SK-N-SH (cell line): Measurements from ENCODE around the gene KRTAP10-7. TPM values are rescaled to one million over a fixed set of nuclear protein-coding genes. Genes with fewer than 3 reads are reported as not detected.

ENCODE experiments used
- CTCF ChIA-PET: fragments of 300-600, 350-600 bp; formaldehyde crosslinking; extraction: SDS; loops from one replicate; lab custom pipeline; 2021; lab: Yijun Ruan, JAX
- POLR2A ChIA-PET: fragments of 350-600 bp; sonication (Branson Sonifier 250); formaldehyde crosslinking; extraction: SDS; loops from one replicate; lab custom pipeline; 2020; ENCODE audit warnings: antibody characterized with exemption, inconsistent platforms; lab: Yijun Ruan, JAX
- DNase-seq: peaks from one replicate; pipeline ENCODE4 v3.0.0; 2012
- H2AFZ ChIP-seq: fragments of 200-600 bp; sonication (generic); 2 replicates; pipeline ENCODE4 v1.8.1; 2016; ENCODE audit warnings: antibody characterized with exemption, mild to moderate bottlenecking, low read depth
- H3F3A ChIP-seq: fragments of 200-600 bp; sonication (generic); replicated peaks from 2 replicates; pipeline ENCODE3; 2016; ENCODE audit warnings: antibody characterized with exemption, mild to moderate bottlenecking; ENCODE audit not compliant: insufficient read depth
- H3K27ac ChIP-seq, 2 experiments: fragments of 200-500 bp in 1 of 2; fragments of 200-600 bp in 1 of 2; sonication (Bioruptor generic) in 1 of 2; sonication (generic), shearing (Covaris generic) in 1 of 2; 2 replicates each; pipeline versions ENCODE4 v1.5.1 to v1.6.1; 2014 to 2016; ENCODE audit warnings: low read depth in 2 of 2, inconsistent platforms in 1 of 2, low read length in 1 of 2, mild to moderate bottlenecking in 1 of 2, mixed read lengths in 1 of 2
- H3K27me3 ChIP-seq: fragments of 200-600 bp; sonication (generic), shearing (Covaris generic); 2 replicates; pipeline ENCODE4 v1.6.1; 2016; ENCODE audit warnings: mixed run types; ENCODE audit not compliant: insufficient read depth
- H3K36me3 ChIP-seq, 2 experiments: fragments of 200-500 bp in 1 of 2; fragments of 200-600 bp in 1 of 2; sonication (Bioruptor generic) in 1 of 2; sonication (generic) in 1 of 2; replicated peaks in 1 of 2; 2 replicates each; pipeline versions ENCODE3 to v1.5.1; 2014 to 2016; ENCODE audit warnings: low read length in 1 of 2, mild to moderate bottlenecking in 1 of 2; ENCODE audit not compliant: insufficient read depth in 2 of 2, control insufficient read depth in 1 of 2
- H3K4me1 ChIP-seq, 2 experiments: fragments of 200-500 bp in 1 of 2; fragments of 200-600 bp in 1 of 2; sonication (Bioruptor generic) in 1 of 2; sonication (generic), shearing (Covaris generic) in 1 of 2; 2 replicates each; pipeline versions ENCODE4 v1.5.1 to v1.6.1; 2014 to 2016; ENCODE audit warnings: low read depth in 1 of 2, low read length in 1 of 2, mixed run types in 1 of 2; ENCODE audit not compliant: insufficient read depth in 2 of 2, control insufficient read depth in 1 of 2
- H3K4me2 ChIP-seq: fragments of 200-600 bp; sonication (generic), shearing (Covaris generic); 2 replicates; pipeline ENCODE4 v1.6.1; 2017; ENCODE audit warnings: mixed run types
- H3K4me3 ChIP-seq, 2 experiments: fragments of 200-500 bp in 1 of 2; fragments of 200-600 bp in 1 of 2; sonication (Bioruptor generic) in 1 of 2; sonication (generic), shearing (Covaris generic) in 1 of 2; 2 replicates each; pipeline versions ENCODE4 v1.5.1 to v1.8.1; 2014 to 2016; ENCODE audit warnings: low read depth in 2 of 2, inconsistent platforms in 1 of 2, low read length in 1 of 2, mild to moderate bottlenecking in 1 of 2, mixed read lengths in 1 of 2, moderate library complexity in 1 of 2
- H3K79me2 ChIP-seq: fragments of 200-600 bp; sonication (generic); 2 replicates; pipeline ENCODE4 v1.8.1; 2017; ENCODE audit warnings: mild to moderate bottlenecking; ENCODE audit not compliant: insufficient read depth
- H3K9ac ChIP-seq: fragments of 200-600 bp; sonication (generic); 2 replicates; pipeline ENCODE4 v1.6.1; 2017; ENCODE audit warnings: mixed run types
- H3K9me2 ChIP-seq: fragments of 200-600 bp; sonication (generic); 2 replicates; pipeline ENCODE4 v1.6.1; 2017; ENCODE audit warnings: mixed run types
- H3K9me3 ChIP-seq: fragments of 200-600 bp; sonication (generic); 2 replicates; pipeline ENCODE4 v1.6.1; 2017; ENCODE audit warnings: mixed run types, mild to moderate bottlenecking, moderate library complexity
- H4K20me1 ChIP-seq: fragments of 200-600 bp; sonication (generic); 2 replicates; pipeline ENCODE4 v1.6.1; 2017; ENCODE audit warnings: mild to moderate bottlenecking, mixed run types; ENCODE audit not compliant: insufficient read depth
- CTCF ChIP-seq: fragments of 200-600 bp; sonication (generic); IDR thresholded peaks from 2 replicates; pipeline ENCODE4 v1.6.1; 2017; ENCODE audit warnings: antibody characterized with exemption, mild to moderate bottlenecking, moderate library complexity
- EP300 ChIP-seq, 2 experiments: IDR thresholded peaks; 2 replicates each; pipeline versions ENCODE4 v1.4.0 to v1.6.1; 2012; ENCODE audit warnings: borderline replicate concordance in 1 of 2, low read depth in 1 of 2, low read length in 1 of 2
- EZH2phosphoT487 ChIP-seq: fragments of 200-600 bp; sonication (generic); IDR thresholded peaks from 2 replicates; pipeline ENCODE4 v1.6.1; 2017; ENCODE audit warnings: low read depth, mixed run types, mild to moderate bottlenecking, antibody characterized with exemption, moderate library complexity, borderline replicate concordance
- FOSL2 ChIP-seq: IDR thresholded peaks from 2 replicates; pipeline ENCODE4 v1.4.0; 2012; ENCODE audit warnings: low read depth, mild to moderate bottlenecking, moderate library complexity, borderline replicate concordance
- FOXJ3 ChIP-seq: sonication (generic); formaldehyde crosslinking; IDR thresholded peaks from 2 replicates; pipeline ENCODE4 v1.5.1; 2020; ENCODE audit warnings: mild to moderate bottlenecking, missing genetic modification reagents
- FOXM1 ChIP-seq: IDR thresholded peaks from 2 replicates; pipeline ENCODE4 v1.4.0; 2012; ENCODE audit warnings: low read depth, mild to moderate bottlenecking
- MEF2A ChIP-seq: IDR thresholded peaks from 2 replicates; pipeline ENCODE4 v1.4.0; 2012; ENCODE audit warnings: low read depth, borderline replicate concordance
- NRF1 ChIP-seq: IDR thresholded peaks from 2 replicates; pipeline ENCODE4 v1.6.1; 2012; ENCODE audit warnings: low read depth, mild to moderate bottlenecking, low read length
- PBX3 ChIP-seq: IDR thresholded peaks from 2 replicates; pipeline ENCODE4; 2012
- RXRA ChIP-seq: IDR thresholded peaks from 2 replicates; pipeline ENCODE4 v1.4.0; 2012; ENCODE audit warnings: low read depth, mild to moderate bottlenecking, borderline replicate concordance
- SIN3A ChIP-seq: IDR thresholded peaks from 2 replicates; pipeline ENCODE4 v1.6.1; 2012; ENCODE audit warnings: low read depth, mild to moderate bottlenecking, low read length, moderate library complexity, borderline replicate concordance
- SMC3 ChIP-seq: IDR thresholded peaks from 2 replicates; pipeline ENCODE4 v1.6.1; 2012; ENCODE audit warnings: low read depth, low read length, improper control_type of control experiment
- TCF12 ChIP-seq: IDR thresholded peaks from 2 replicates; pipeline ENCODE4 v1.4.0; 2012
- TEAD4 ChIP-seq: IDR thresholded peaks from 2 replicates; pipeline ENCODE4 v1.4.0; 2012; ENCODE audit warnings: mild to moderate bottlenecking, borderline replicate concordance; ENCODE audit not compliant: insufficient read depth
- USF1 ChIP-seq: IDR thresholded peaks from 2 replicates; pipeline ENCODE4 v1.4.0; 2012; ENCODE audit warnings: low read depth, borderline replicate concordance
- YY1 ChIP-seq: IDR thresholded peaks from 2 replicates; pipeline ENCODE4 v1.4.0; 2012; ENCODE audit warnings: low read depth, mild to moderate bottlenecking
- WGBS: methylation state at CpG from one replicate; pipeline ENCODE4 v1.1.6; 2017; ENCODE audit warnings: low lambda C conversion rate; 5-methylcytosine and 5-hydroxymethylcytosine counted together
- polyA plus RNA-seq, 3 experiments: library from polyadenylated mRNA; depleted of rRNA; stranded (reverse); fragments of >200 nt; gene quantifications; 2 replicates each; pipeline ENCODE4 v1.2.3, GENCODE V29; 2012

Gene KRTAP10-7
- polyA plus RNA-seq, 1 of the 3 experiments (the other 2 are of a cell fraction): not detected

GRCh38 chr21:44636209-44637017 is 36.0 kb downstream of the KRTAP10-7 start:
- H3F3A ChIP-seq: no peaks in the 10 kb centered on the region
- TF ChIP-seq FOXM1 (no peak), FOXJ3 (CRISPR knock-in tag) (no peak), NRF1 (no peak), TEAD4 (no peak), RXRA (no peak), USF1 (no peak), FOSL2 (no peak), MEF2A (no peak), SIN3A (no peak), TCF12 (no peak), PBX3 (no peak), YY1 (no peak), EP300 (IDR thresholded peaks at IDR 0.05; ENCODE audit: borderline replicate concordance in 1 of 2, low read depth in 1 of 2, low read length in 1 of 2) (no peak), EZH2phosphoT487 (no peak), SMC3 (no peak), CTCF (no peak)

More at GRCh38 chr21:44636209-44637017, 36.0 kb downstream of the KRTAP10-7 start:
- H3K27ac ChIP-seq: no peak overlapping the region
- H3K36me3 ChIP-seq: no peaks in the 10 kb centered on the region
- no peak overlapping the region for H2AFZ ChIP-seq
- no peaks in the 10 kb centered on the region for H3K9me2 ChIP-seq
- H3K9ac ChIP-seq: no peak overlapping the region
- CTCF ChIA-PET: no interaction called here
- POLR2A ChIA-PET: no interaction called here
- DNase-seq: no peak
- H3K4me1 ChIP-seq: no peaks in the 10 kb centered on the region; a peak in 1 of 4 replicates
- no peaks in the 10 kb centered on the region for H3K79me2 ChIP-seq
- no peak overlapping the region for H3K4me2 ChIP-seq
- peaks cover 7% of the 10 kb centered on the region; the same call in 1 of the 2 replicates for H3K27me3 ChIP-seq
- WGBS: 12% methylated on average over 15 of the region's 15 CpGs
- H3K4me3 ChIP-seq: no peak overlapping the region
- no peaks in the 10 kb centered on the region for H4K20me1 ChIP-seq
- H3K9me3 ChIP-seq: 0 out of 2 replicates have a peak, but pooled peaks cover 6% of the 10 kb centered on the region
